LNCaP clone FGC (cell line): Measurements from ENCODE around the gene TNFSF10.
"Not testable (repeated sequence)": the region's sequence is repeated elsewhere in the genome, so short reads cannot be mapped to it uniquely, and the experiment has no call there.

ENCODE experiments used
- DNase-seq: peaks from one replicate; pipeline ENCODE4 v3.0.0-alpha.2; 2011; ENCODE audit warnings: low read depth
- H3K4me3 ChIP-seq: 2 replicates; pipeline ENCODE4 v1.5.1; 2011; ENCODE audit warnings: mild to moderate bottlenecking, low read depth, low read length, control low read depth
- TF ChIP-seq, protein P1 (sequence below): IDR thresholded peaks from 2 replicates; pipeline ENCODE4 v1.5.1; 2012; ENCODE audit warnings: mild to moderate bottlenecking; ENCODE audit not compliant: control insufficient read depth, insufficient read depth; ENCODE audit errors: extremely low read depth

TNFSF10 gene

GRCh38 chr3:172528677-172529076, 5.4 kb upstream of the TNFSF10 start:
- H3K4me3 ChIP-seq: no peak overlapping the region
- TF ChIP-seq, protein P1, sequence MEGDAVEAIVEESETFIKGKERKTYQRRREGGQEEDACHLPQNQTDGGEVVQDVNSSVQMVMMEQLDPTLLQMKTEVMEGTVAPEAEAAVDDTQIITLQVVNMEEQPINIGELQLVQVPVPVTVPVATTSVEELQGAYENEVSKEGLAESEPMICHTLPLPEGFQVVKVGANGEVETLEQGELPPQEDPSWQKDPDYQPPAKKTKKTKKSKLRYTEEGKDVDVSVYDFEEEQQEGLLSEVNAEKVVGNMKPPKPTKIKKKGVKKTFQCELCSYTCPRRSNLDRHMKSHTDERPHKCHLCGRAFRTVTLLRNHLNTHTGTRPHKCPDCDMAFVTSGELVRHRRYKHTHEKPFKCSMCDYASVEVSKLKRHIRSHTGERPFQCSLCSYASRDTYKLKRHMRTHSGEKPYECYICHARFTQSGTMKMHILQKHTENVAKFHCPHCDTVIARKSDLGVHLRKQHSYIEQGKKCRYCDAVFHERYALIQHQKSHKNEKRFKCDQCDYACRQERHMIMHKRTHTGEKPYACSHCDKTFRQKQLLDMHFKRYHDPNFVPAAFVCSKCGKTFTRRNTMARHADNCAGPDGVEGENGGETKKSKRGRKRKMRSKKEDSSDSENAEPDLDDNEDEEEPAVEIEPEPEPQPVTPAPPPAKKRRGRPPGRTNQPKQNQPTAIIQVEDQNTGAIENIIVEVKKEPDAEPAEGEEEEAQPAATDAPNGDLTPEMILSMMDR: no peak
- DNase-seq: no peak

DNA sequence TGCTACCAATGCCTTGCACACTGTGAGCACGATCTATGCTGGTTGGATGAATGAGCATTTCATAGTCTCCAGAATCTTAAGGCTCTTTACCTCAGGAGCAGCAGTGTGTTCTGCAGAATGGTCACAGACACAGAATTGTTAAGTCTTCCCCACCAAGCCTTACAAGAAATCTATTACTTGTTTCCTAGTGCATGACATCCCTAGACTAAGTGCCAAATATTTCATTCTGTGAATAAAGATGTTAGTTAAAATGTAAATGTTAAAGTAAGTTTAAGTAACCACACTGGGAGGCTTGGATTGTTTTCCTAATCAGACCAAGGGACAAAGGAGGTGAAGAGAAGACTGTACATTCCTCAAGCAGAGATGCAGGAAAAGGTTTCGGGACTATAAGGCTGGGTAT, 4.1 kb upstream of the TNFSF10 start:
- DNase-seq: no peak
- TF ChIP-seq, protein P1: no peak
- no peak overlapping the region for H3K4me3 ChIP-seq

GRCh38 chr3:172525116-172525613, 1.9 kb upstream of the TNFSF10 start:
- TF ChIP-seq, protein P1: no peak
- no peak for DNase-seq
- H3K4me3 ChIP-seq: no peak overlapping the region

DNA sequence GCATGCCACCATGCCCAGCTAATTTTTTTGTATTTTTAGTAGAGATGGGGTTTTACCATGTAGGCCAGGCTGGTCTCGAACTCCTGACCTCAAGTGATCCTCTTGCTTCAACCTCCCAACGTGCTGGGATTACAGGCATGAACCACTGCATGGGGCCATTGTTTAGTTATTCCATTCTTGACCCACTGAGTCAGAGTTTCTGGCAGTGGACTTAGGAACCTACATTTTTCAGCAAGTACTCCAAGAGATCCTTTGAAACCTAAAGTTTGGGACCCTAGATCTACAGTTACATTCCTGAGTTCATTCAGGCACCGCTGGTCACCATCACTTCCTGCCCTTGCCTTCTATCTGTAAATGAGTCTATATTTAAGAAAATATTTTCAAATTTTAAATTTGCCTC, 1.4 kb upstream of the TNFSF10 start:
- TF ChIP-seq, protein P1: no peak
- no peak for DNase-seq
- no peak overlapping the region for H3K4me3 ChIP-seq

DNA sequence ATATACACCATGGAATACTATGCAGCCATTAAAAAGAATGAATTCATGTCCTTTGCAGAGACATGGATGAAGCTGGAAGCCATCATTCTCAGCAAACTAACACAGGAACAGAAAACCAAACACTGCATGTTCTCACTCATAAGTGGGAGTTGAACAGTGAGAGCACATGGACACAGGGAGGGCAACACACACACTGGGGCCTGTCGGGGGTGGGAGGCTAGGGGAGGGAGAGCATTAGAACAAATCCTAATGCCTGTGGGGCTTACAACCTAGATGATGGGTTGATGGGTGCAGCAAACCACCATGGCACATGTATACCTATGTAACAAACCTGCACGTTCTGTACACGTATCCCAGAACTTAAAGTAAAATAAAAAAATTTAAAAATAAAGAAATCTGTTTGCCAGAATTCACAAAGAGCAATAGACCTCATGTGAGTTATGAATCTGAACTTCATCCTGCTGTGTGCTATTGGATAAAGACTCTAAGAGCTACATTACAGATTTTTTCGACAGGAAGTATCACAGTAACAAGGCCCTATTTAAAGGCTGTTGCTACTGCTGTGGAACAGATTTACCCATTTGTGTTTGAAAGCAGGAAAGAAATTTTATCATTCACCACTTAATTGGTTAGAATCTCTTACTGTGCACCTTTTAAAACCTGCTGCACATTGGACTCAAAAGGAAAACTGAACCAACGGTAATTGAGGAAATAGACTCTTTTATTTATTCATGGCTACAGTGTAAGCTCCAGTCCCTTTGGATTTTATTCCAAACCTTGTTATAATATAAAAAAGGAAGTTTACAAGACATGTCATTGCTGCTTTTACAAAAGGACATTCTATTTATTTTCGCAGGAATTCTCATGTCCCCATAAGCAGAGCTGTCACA, 1.1 kb downstream of the TNFSF10 start:
- DNase-seq, H3K4me3 ChIP-seq: not testable (repeated sequence)

DNA sequence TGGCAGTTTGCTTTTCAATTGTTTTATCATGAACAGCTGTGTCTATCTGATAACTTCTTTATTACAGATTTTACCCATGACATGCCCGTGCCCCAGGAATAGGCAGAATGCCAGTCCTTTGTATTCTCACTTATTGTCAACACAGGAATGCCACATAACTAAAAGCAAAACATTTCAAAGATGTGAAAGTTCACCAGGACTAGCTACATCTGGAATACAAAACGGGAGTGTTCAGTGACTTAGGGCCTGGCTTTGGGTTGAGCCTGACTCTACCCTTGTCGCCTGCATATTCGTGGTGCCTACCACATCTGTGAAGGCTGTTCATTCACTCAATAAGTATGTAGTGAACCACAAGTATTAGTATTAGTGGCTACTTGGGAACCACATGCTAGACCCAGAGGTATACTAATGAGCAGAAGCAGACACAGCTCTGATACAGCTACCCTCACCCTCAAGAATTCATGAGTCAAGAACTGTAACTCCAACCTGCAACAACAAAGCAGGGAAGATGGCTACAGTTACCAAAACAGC, 2.9 kb downstream of the TNFSF10 start:
- H3K4me3 ChIP-seq: no peak overlapping the region
- no peak for DNase-seq
- TF ChIP-seq, protein P1: no peak

GRCh38 chr3:172519740-172520139, 3.5 kb downstream of the TNFSF10 start:
- DNase-seq: no peak
- no peak overlapping the region for H3K4me3 ChIP-seq
- TF ChIP-seq, protein P1: no peak
